BLaER1 (cell line): ENCODE data around the gene MUSK.

ENCODE experiments used
- H3K27ac ChIP-seq: shearing (Covaris generic); formaldehyde crosslinking; 2 replicates; pipeline ENCODE4 v1.8.1; 2022
- H3K27me3 ChIP-seq: shearing (Covaris generic); formaldehyde crosslinking; 2 replicates; pipeline ENCODE4 v1.8.1; 2022
- H3K36me3 ChIP-seq: shearing (Covaris generic); formaldehyde crosslinking; 2 replicates; pipeline ENCODE4 v1.8.1; 2022
- H3K4me1 ChIP-seq: shearing (Covaris generic); formaldehyde crosslinking; 2 replicates; pipeline ENCODE4 v1.8.1; 2022
- H3K4me2 ChIP-seq: shearing (Covaris generic); formaldehyde crosslinking; 2 replicates; pipeline ENCODE4 v1.8.1; 2022
- H3K4me3 ChIP-seq: shearing (Covaris generic); formaldehyde crosslinking; 2 replicates; pipeline ENCODE4 v1.8.1; 2022
- H3K9ac ChIP-seq: shearing (Covaris generic); formaldehyde crosslinking; 2 replicates; pipeline ENCODE4 v1.8.1; 2022
- H3K9me3 ChIP-seq: shearing (Covaris generic); formaldehyde crosslinking; 2 replicates; pipeline ENCODE4 v1.8.1; 2022
- H4K20me1 ChIP-seq: shearing (Covaris generic); formaldehyde crosslinking; 2 replicates; pipeline ENCODE4 v1.8.1; 2022
- Cebpa-rat ChIP-seq: shearing (Covaris generic); IDR thresholded peaks from 2 replicates; pipeline ENCODE4 v1.8.1; 2022

Gene MUSK

DNA sequence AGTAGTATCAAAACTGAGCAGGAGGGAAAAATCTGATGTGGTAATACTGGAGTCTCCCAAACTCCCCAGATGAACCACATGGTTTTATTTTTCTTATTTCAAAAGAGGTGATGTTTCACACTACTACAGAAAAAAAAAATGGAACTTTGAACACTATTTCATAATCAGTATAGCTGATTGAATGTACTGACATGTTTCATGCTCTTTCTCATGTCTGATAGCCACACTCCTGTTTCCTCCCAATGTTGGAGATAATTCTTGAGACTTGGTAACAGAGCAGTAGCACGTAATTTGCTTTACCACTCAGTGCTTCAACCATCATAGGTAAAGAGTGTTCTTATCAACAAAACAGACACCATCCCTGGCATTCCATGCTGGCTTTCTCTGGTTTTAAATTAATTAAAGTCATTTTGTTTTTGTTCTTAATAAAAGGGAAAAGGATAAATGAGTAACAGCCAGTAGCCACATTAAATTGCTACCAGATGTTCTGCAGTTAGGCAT lies 85.2 kb downstream of the MUSK start:
- no peak overlapping the region for H3K9ac ChIP-seq
- H3K4me1 ChIP-seq = no peaks in the 10 kb centered on the region
- H3K9me3 ChIP-seq = no peaks in the 10 kb centered on the region; the same call in 1 of the 2 replicates
- no peak overlapping the region for H3K4me3 ChIP-seq
- no peak overlapping the region for H3K27ac ChIP-seq
- no peaks in the 10 kb centered on the region for H4K20me1 ChIP-seq
- no peaks in the 10 kb centered on the region for H3K27me3 ChIP-seq
- no peaks in the 10 kb centered on the region for H3K36me3 ChIP-seq
- no peak for TF ChIP-seq Cebpa-rat
- H3K4me2 ChIP-seq = no peak overlapping the region

GRCh38 chr9:110755179-110755578 lies 86.6 kb downstream of the MUSK start:
- Histone ChIP-seq H3K4me2 (no peak overlapping the region), H4K20me1 (no peaks in the 10 kb centered on the region), H3K9me3 (peaks cover 5% of the 10 kb centered on the region; the same call in 1 of the 2 replicates), H3K27ac (no peak overlapping the region), H3K27me3 (no peaks in the 10 kb centered on the region), H3K36me3 (no peaks in the 10 kb centered on the region), H3K4me3 (no peak overlapping the region), H3K4me1 (no peaks in the 10 kb centered on the region), H3K9ac (no peak overlapping the region)
- no peak for TF ChIP-seq Cebpa-rat

DNA sequence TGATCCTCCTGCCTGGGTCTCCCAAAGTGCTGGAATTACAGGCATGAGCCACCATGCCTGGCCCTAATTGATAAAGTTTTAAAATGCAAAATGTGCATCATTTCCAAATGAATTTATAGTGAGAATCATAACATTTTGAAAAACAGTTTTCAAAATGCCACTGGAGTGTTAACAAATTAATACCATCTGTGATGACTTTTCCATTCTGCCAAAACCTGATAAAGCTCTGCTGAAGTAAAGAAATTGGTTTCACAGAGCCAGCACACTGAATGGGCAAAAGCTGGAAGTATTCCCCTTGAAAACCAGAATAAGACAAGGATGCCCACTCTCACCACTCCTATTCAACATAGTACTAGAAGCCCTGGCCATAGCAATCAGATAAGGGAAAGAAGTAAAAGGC lies 89.6 kb downstream of the MUSK start:
- no peak for TF ChIP-seq Cebpa-rat
- no peaks in the 10 kb centered on the region for H4K20me1 ChIP-seq
- no peak overlapping the region for H3K4me2 ChIP-seq
- H3K9me3 ChIP-seq = peaks cover 5% of the 10 kb centered on the region; the same call in 1 of the 2 replicates
- H3K4me1 ChIP-seq = no peaks in the 10 kb centered on the region
- H3K27ac ChIP-seq = no peak overlapping the region
- H3K27me3 ChIP-seq = no peaks in the 10 kb centered on the region
- no peak overlapping the region for H3K4me3 ChIP-seq
- H3K9ac ChIP-seq = no peak overlapping the region
- H3K36me3 ChIP-seq = no peaks in the 10 kb centered on the region

DNA sequence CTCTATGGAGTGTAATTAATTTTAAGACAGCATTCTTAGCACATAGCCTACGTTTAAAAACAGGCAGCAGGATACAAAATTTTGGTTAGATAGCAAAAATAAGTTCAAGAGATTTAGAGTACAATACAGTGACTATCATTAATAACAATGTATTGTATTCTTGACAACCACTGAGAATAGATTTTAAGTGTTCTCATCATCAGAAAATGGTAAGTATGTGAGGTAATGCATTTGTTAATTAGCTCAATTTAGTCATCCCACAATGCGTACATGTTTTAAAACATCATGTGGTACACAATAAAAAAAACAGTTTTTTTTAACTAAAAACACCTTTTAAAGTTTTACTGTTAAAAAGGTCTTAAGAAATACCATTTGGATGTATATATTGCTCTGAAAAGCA lies 94.2 kb downstream of the MUSK start:
- H3K9me3 ChIP-seq = peaks cover 5% of the 10 kb centered on the region; the same call in 1 of the 2 replicates
- no peak overlapping the region for H3K4me2 ChIP-seq
- H3K36me3 ChIP-seq = no peaks in the 10 kb centered on the region
- H4K20me1 ChIP-seq = no peaks in the 10 kb centered on the region
- no peaks in the 10 kb centered on the region for H3K4me1 ChIP-seq
- H3K27ac ChIP-seq = no peak overlapping the region
- no peak overlapping the region for H3K4me3 ChIP-seq
- H3K27me3 ChIP-seq = no peaks in the 10 kb centered on the region
- no peak overlapping the region for H3K9ac ChIP-seq
- TF ChIP-seq Cebpa-rat = no peak

GRCh38 chr9:110763568-110763967 lies 95.0 kb downstream of the MUSK start:
- TF ChIP-seq Cebpa-rat = no peak
- no peaks in the 10 kb centered on the region for H3K4me1 ChIP-seq

DNA sequence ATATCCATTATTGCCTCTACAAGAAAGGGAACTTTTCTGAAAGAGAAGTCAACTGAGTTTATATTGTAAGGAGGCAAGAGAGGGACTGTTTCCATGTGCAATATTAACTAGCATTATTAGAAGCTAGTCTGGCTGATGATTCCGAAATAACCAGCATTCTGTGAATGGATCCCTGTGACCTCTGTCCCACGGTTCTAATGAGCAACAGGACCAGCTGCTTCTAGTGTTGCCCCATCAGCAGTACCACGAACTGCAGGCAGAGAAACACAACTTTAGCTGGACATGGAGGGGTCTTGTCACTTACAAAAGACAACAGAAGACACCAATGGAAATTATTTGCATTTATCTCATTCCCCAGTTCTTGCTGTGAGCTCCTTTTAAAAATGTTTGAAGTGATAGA lies 95.4 kb downstream of the MUSK start:
- Histone ChIP-seq H3K4me3 (no peak overlapping the region), H3K36me3 (no peaks in the 10 kb centered on the region), H3K27me3 (no peaks in the 10 kb centered on the region), H3K9ac (no peak overlapping the region), H4K20me1 (no peaks in the 10 kb centered on the region), H3K27ac (no peak overlapping the region), H3K9me3 (peaks cover 3% of the 10 kb centered on the region; the same call in 1 of the 2 replicates), H3K4me2 (no peak overlapping the region), H3K4me1 (no peaks in the 10 kb centered on the region)
- no peak for TF ChIP-seq Cebpa-rat

More at GRCh38 chr9:110763568-110763967, 95.0 kb downstream of the MUSK start:
- H4K20me1 ChIP-seq = no peaks in the 10 kb centered on the region
- H3K4me3 ChIP-seq = no peak overlapping the region
- no peak overlapping the region for H3K9ac ChIP-seq
- H3K27me3 ChIP-seq = no peaks in the 10 kb centered on the region
- H3K9me3 ChIP-seq = peaks cover 5% of the 10 kb centered on the region; the same call in 1 of the 2 replicates
- no peaks in the 10 kb centered on the region for H3K36me3 ChIP-seq
- H3K4me2 ChIP-seq = no peak overlapping the region
- no peak overlapping the region for H3K27ac ChIP-seq

DNA sequence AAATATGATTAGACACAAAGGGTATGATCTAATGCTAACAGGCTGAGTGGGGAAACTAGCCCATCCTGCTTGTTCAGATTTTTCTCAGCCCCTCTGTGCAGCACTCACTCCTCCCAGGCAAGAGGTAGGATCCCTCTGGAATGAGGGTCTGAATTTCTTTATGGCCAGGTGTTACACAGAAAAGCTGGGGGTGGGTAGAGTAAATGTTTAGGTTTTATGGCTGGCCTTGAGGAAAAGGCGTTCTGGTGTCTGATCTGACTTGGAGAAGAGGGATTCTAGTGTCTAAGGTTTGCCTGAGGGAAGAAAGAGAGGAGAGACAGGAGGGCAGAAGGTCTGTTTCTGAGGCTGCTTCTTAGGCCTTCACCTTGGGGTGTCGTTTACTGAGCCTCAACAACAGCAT lies 97.3 kb downstream of the MUSK start:
- no peak overlapping the region for H3K9ac ChIP-seq
- H3K4me3 ChIP-seq = no peak overlapping the region
- no peak for TF ChIP-seq Cebpa-rat
- no peak overlapping the region for H3K4me2 ChIP-seq
- no peaks in the 10 kb centered on the region for H3K9me3 ChIP-seq
- H3K4me1 ChIP-seq = no peaks in the 10 kb centered on the region
- H3K27me3 ChIP-seq = no peaks in the 10 kb centered on the region
- H3K36me3 ChIP-seq = no peaks in the 10 kb centered on the region
- no peak overlapping the region for H3K27ac ChIP-seq
- H4K20me1 ChIP-seq = no peaks in the 10 kb centered on the region

DNA sequence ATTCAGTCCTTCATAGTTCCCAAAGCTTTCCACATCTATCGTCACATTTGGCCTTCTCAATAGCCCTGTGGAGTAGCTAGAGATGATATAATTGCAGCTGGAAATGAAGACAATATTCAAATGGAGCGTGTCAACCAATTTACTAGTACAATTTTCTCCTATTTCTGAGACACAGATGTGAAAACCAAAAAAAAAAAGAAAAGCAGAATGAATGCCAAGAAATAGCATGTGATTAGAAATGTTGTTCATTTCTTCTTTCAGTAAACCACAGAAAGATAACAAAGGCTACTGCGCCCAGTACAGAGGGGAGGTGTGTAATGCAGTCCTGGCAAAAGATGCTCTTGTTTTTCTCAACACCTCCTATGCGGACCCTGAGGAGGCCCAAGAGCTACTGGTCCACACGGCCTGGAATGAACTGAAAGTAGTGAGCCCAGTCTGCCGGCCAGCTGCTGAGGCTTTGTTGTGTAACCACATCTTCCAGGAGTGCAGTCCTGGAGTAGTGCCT lies 99.0 kb downstream of the MUSK start:
- Histone ChIP-seq H3K4me1 (no peaks in the 10 kb centered on the region), H3K27me3 (no peaks in the 10 kb centered on the region), H4K20me1 (no peaks in the 10 kb centered on the region), H3K9me3 (no peaks in the 10 kb centered on the region), H3K27ac (no peak overlapping the region), H3K4me3 (no peak overlapping the region), H3K9ac (no peak overlapping the region), H3K36me3 (no peaks in the 10 kb centered on the region), H3K4me2 (no peak overlapping the region)
- no peak for TF ChIP-seq Cebpa-rat

- Histone ChIP-seq H3K9me3 (no peaks in the 10 kb centered on the region), H3K27ac (no peak overlapping the region), H3K4me2 (no peak overlapping the region), H4K20me1 (no peaks in the 10 kb centered on the region), H3K4me3 (no peak overlapping the region), H3K36me3 (no peaks in the 10 kb centered on the region), H3K9ac (no peak overlapping the region), H3K4me1 (no peaks in the 10 kb centered on the region), H3K27me3 (no peaks in the 10 kb centered on the region)
- TF ChIP-seq Cebpa-rat = no peak
Observed at GRCh38 chr9:110768886-110769285, 100.3 kb downstream of the MUSK start.

GRCh38 chr9:110769667-110770066 lies 101.1 kb downstream of the MUSK start:
- H3K4me3 ChIP-seq = no peak overlapping the region
- no peak overlapping the region for H3K27ac ChIP-seq
- no peaks in the 10 kb centered on the region for H3K27me3 ChIP-seq
- no peaks in the 10 kb centered on the region for H4K20me1 ChIP-seq
- no peaks in the 10 kb centered on the region for H3K9me3 ChIP-seq
- H3K4me2 ChIP-seq = no peak overlapping the region
- H3K4me1 ChIP-seq = no peaks in the 10 kb centered on the region
- no peak for TF ChIP-seq Cebpa-rat
- no peak overlapping the region for H3K9ac ChIP-seq
- no peaks in the 10 kb centered on the region for H3K36me3 ChIP-seq

GRCh38 chr9:110775724-110776123 lies 107.1 kb downstream of the MUSK start:
- Histone ChIP-seq H4K20me1 (no peaks in the 10 kb centered on the region), H3K27ac (no peak overlapping the region), H3K4me3 (no peak overlapping the region), H3K4me2 (no peak overlapping the region), H3K9me3 (no peaks in the 10 kb centered on the region), H3K36me3 (no peaks in the 10 kb centered on the region), H3K4me1 (no peaks in the 10 kb centered on the region), H3K27me3 (no peaks in the 10 kb centered on the region), H3K9ac (no peak overlapping the region)
- no peak for TF ChIP-seq Cebpa-rat
